NCI-H2227 (cell line): ENCODE data around the gene ZFAND2B.

Experiments used
- DNase-seq: peaks from one replicate; lab custom pipeline; 2025; ENCODE audit not compliant: unreplicated experiment; lab: John Stamatoyannopoulos, UW

The ZFAND2B gene, protein sequence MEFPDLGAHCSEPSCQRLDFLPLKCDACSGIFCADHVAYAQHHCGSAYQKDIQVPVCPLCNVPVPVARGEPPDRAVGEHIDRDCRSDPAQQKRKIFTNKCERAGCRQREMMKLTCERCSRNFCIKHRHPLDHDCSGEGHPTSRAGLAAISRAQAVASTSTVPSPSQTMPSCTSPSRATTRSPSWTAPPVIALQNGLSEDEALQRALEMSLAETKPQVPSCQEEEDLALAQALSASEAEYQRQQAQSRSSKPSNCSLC

GRCh38 chr2:219206328-219207133 is at the start of gene ZFAND2B:
Gene ZFAND2B, plus strand, starts transcription at chr2:219206782. Its CDS starts 206 bp downstream, at chr2:219206988.
- DNase-seq = peak; percentile 98

DNA sequence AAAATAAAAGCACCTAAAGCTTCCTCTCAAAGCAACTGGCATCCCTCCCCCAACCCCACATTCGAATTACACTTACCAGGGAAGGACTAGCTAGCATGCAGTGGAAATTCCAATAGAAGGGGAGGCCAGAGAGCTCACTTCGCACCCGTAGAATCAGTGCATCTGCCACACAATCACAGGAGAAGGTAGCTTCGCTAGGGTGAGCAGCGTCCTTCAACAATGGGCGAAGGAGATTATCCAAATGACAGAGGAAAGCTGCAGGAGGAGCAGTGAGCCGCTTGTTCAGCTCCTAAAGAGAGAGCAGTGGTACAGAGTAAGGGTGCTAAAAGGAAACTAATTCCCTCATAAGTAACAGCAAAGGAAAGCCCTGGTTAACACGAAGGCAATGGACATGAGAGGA is 49.2 kb upstream of the ZFAND2B start:
- no peak for DNase-seq

- DNase-seq = no peak
These were observed 48.6 kb upstream of the ZFAND2B start for GRCh38 chr2:219158025-219158424.

- DNase-seq = no peak
These were observed 48.0 kb upstream of the ZFAND2B start for GRCh38 chr2:219158586-219158985.

DNA sequence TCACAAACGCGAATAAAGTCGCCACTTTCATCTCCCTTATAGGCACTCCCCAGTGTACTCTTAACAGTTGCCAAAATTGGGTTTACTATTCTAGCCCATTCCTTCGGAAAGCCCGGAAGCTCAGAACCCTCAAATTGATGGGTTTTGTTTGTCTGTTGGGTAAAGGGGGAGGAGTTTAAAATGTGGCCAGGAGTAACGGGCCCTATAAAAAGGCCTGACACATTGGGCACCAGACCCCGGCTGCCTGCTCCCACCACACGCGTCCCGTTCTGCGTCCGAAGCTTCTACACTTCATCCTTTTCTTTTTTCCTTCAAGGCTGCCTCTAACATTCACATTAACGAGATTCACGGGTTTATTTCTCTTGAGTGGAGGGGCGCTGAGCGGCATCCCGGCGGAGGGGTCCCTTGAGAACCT is 46.8 kb upstream of the ZFAND2B start:
- peak; percentile 67 for DNase-seq

DNA sequence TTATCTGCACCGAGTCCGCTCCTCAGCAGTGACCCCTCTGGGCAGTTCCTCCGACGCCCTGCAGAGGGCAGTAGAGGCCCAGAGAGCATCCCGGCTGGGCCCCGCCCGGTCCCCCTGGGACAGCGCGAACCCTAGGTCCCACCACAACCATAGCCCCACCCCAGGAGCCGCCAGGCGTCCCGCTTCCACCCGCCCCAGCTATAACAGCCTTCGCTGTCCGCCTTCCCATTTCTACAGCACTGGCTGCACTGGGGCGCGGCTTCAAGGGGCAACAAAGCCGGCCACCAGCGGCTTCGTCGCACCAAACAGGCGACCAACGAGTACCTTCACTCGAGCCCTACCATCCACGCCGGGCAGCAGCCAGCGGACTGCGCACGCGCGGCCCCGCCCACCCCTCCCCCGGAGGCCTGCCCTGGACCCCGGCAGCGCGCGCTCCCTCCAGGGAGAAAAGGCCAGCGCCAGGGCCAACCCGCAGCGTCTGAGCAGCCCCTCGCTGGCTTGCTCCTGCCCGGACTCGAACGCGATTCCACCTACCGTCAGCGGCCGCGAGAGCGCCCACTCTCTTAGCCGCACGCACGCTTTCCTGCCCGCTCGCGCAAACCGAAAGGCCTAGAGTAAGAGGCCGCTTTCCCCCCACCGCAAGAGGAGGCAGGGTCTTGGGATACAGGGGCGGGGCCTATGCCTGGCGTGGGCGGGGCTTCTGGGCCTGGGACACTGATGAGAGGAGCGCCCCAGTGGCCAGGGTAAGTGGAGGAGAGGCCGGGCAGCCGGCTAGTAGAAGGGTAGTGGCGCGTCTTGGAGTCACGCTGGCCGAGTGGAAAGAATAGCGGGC is 46.2 kb upstream of the ZFAND2B start, which contains the start of gene NHEJ1:
Gene NHEJ1 (minus strand): TSS at position 630 of the 832 bp plus-strand sequence. CDS start 2,453 bp downstream, outside the sequence.
- DNase-seq = peak; percentile 94

DNA sequence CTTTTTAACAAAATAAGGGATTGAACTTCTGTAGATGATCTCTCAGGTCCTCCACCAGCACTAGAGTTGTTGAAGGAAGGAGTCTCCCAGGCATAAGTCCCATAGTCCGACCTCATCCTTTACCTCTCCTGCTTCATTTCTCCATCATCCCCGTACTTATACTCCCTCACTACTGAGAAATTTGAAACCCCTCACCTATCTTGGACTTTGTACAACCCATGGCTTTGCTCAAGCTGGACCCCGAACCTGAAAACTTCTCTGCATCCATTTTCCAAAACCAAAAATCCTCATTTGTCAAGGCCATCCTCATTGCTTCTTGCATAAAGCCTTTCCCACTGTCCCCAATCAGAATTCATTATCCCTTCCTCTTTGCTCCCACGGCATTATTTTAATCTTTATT is 45.5 kb upstream of the ZFAND2B start:
- no peak for DNase-seq

DNA sequence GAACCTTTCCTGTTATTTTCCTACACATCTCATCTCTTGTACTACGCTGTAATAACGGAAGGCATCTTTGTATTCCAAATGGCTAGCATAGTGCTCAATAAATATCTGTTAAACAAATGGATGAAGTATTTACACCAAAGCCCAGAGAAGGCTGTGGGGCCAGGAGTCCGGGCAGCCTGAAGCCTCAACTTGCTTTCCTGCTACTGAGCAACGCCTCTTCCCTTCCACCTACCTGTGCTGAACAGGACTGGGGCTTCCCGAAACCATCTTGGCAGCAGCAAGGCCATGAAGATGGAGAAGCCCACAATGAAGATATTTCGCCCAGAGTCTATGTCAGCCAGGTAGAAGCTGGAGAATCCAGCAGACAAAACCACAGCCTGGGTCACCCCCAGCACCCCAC is 43.4 kb upstream of the ZFAND2B start:
- DNase-seq = no peak

GRCh38 chr2:219165058-219165911 is 41.3 kb upstream of the ZFAND2B start:
- DNase-seq = no peak

DNA sequence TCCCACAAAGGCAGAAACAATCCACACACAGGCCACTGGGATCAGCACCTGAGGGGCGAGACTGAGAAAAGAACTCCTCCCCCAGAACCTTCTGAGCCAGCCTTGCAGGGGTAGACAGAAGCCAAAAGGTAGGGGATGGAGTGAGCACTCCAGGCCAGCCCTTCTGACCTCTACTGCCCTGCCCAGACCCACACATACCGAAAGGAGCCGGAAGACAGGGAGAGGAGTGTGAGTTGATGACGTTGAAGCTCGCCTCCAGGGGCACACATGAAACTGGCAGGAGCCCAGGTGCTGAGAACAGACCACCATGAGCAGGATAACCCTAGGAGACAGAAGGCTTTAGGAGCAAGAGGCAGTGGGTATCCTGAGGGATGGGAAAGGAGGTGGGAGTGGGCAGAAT is 38.6 kb upstream of the ZFAND2B start:
- DNase-seq = no peak

GRCh38 chr2:219168526-219168925 is 38.1 kb upstream of the ZFAND2B start:
- no peak for DNase-seq

- no peak for DNase-seq
These were observed 37.6 kb upstream of the ZFAND2B start for GRCh38 chr2:219168932-219169331.

DNA sequence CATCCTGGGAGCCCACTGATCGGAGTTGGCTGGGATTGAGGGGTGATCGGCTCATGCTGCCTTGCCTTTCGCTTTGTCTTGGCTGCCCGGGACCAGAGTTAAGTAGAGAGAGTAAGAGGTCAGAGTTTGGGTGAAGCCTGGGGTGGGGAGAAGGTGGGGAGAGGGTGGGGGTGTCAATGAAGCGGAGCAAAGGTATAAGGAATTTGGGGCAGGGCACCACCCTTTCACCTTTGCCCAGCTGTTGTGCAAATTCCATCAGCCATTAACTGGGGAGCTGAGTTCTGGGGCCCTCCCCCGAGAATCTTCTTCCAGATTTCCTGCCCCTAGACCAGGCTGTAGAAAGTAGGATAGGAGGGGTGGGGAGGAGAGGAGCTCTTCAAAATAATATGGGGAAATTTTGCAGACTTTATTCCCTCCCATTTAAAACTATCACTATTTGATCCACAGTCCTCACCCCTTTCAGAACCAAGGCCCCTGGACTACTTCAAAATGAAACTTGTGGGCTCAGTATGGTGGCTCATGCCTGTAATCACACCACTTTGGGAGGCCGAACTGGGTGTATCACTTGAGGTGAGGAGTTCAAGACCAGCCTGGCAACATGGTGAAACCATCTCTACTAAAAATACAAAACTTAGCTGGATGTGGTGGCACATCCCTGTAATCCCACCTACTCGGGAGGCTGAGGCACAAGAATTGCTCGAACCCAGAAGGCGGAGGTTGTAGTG is 36.5 kb upstream of the ZFAND2B start, which contains the start of gene SLC23A3:
Gene SLC23A3 (minus strand): TSS at position 100 of the 725 bp plus-strand sequence. CDS start 45 bp downstream, at position 55.
- DNase-seq = no peak

GRCh38 chr2:219171231-219171651 is 35.3 kb upstream of the ZFAND2B start:
- DNase-seq = peak; percentile 63

- DNase-seq = no peak
These were observed 34.1 kb upstream of the ZFAND2B start for GRCh38 chr2:219172231-219173154.

- DNase-seq = no peak
These were observed 33.4 kb upstream of the ZFAND2B start for GRCh38 chr2:219173176-219173575.

DNA sequence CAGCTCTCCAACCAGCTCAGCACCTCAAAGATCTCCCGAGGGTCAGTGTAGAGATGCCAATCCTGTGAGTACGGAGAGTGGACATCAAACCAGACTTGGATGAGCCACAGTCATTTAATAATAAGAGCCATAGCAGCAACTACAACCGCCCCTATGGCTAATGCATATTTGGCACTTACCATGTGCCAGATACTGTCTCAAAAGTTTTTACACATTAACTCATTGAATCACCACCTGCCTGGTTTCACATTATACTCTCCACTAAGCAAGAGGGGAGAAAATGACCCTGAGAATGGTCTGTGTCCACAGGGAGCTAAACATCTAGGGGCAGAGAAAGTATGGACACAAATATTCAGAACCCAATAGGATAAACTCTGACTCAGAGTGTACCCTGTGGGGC is 32.4 kb upstream of the ZFAND2B start:
- DNase-seq = no peak

DNA sequence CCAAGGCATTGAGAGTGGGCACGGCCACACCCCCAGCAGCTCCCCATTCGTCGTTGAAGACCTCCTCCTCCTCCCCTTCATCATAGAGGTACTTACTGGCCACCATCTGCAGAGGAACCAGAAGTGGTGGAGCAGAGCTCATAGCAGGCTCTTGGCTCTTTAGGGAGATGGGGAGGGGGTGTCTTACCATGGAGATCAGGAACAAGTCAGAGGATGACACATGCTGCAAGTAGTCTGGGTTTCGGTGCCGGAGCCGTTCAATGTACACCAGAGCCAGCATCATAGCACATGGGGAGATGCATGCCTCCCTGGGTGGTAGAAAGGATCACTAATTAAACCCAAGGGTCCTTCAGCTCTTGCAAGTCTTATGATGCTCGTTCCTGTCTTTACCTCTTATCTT is 31.8 kb upstream of the ZFAND2B start:
- DNase-seq = no peak

GRCh38 chr2:219175486-219175885 is 31.1 kb upstream of the ZFAND2B start:
- no peak for DNase-seq
